ENCODE data around the gene TDRD1. TPM values are rescaled to one million over a fixed set of nuclear protein-coding genes. Genes with fewer than 3 reads are reported as not detected.

The TDRD1 gene
- total RNA-seq, 2 donors from 2014 or later = 0.78 to 0.99 TPM

DNA sequence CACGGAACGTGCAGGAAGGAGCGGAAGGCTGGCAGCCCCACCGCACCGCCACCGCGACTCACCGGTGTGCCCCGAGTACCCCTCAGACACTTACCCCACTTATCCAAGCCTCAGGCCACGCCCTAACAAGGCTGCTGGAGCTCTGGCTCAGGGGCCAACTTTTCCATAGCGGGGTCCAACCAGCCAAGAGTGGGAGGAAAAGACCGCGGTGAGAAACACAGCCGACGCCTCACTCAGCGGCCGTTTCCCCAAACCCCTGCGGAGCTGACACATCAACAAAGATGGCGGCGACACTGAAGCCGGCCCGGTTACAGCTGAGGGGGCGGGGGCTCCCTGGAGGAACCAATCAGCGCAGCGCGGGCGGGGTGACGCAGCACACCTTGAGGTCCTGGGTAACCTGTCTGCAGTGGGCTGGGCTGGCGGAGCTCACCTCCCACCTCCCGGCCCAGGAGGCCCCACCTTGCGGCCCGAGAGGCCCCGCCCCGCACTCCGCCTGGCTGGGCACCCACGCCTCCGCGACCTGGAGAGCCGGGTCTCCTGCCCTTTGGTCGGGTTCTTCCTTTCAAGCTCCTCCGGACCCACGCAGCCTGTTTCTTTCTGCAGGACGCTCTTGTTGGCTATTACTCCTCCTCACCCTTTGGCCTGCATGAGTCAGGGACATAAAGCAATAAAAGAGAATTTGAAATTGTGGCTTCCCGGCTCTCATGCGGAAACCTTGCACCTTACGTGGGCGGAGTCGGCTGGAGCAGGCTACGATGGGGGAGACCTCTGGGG is 5.0 kb upstream of the TDRD1 start, which contains the start of gene CCDC186:
TSS of gene CCDC186 (minus strand) at position 283 of the 774 bp plus-strand sequence. CDS start 10,935 bp downstream, outside the sequence.
- WGBS, 2 donors = 1 to 3% methylated on average over 18 to 49 of the region's 49 CpGs
- no peaks in the 10 kb centered on the region for H3K27me3 ChIP-seq
- H3K4me3 ChIP-seq = peak within 1 kb of the TSS; percentile 64 to 79
- intact Hi-C loops (cut with DNase I) = loop anchor here (10.0 kb wide), 1 partner anchor 71 kb away; no protein-coding TSS in a partner anchor
- peak within 1 kb of the TSS; percentile 86 to 98 (median 95) for H3K27ac ChIP-seq
- no peaks in the 10 kb centered on the region for H3K9me3 ChIP-seq
- ATAC-seq (peak; percentile 99), DNase-seq (peak; percentile 99)
- H3K4me1 ChIP-seq = peaks cover 15% of the 10 kb centered on the region
- peak; percentile 71 to 92 (median 91) for TF ChIP-seq POLR2A (IDR thresholded peaks at IDR 0.05)
- TF ChIP-seq, protein P1, sequence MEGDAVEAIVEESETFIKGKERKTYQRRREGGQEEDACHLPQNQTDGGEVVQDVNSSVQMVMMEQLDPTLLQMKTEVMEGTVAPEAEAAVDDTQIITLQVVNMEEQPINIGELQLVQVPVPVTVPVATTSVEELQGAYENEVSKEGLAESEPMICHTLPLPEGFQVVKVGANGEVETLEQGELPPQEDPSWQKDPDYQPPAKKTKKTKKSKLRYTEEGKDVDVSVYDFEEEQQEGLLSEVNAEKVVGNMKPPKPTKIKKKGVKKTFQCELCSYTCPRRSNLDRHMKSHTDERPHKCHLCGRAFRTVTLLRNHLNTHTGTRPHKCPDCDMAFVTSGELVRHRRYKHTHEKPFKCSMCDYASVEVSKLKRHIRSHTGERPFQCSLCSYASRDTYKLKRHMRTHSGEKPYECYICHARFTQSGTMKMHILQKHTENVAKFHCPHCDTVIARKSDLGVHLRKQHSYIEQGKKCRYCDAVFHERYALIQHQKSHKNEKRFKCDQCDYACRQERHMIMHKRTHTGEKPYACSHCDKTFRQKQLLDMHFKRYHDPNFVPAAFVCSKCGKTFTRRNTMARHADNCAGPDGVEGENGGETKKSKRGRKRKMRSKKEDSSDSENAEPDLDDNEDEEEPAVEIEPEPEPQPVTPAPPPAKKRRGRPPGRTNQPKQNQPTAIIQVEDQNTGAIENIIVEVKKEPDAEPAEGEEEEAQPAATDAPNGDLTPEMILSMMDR (IDR thresholded peaks at IDR 0.05) = no peak
- H3K36me3 ChIP-seq (replicated peaks in 1 of 2; ENCODE audit: insufficient read depth in 1 of 2, low read depth in 2 of 2) = no peaks in the 10 kb centered on the region

- Histone ChIP-seq H3K36me3 (replicated peaks in 1 of 2; ENCODE audit: insufficient read depth in 1 of 2, low read depth in 2 of 2) (no peaks in the 10 kb centered on the region), H3K4me3 (peak overlapping the region; percentile 64 to 79), H3K9me3 (no peaks in the 10 kb centered on the region), H3K27ac (peak overlapping the region; percentile 62 to 98 (median 90)), H3K4me1 (peaks cover 17% of the 10 kb centered on the region), H3K27me3 (no peaks in the 10 kb centered on the region)
- DNase-seq = peak; percentile 59 to 73 (median 64)
- 2 to 3% methylated on average over 11 to 19 of the region's 19 CpGs for WGBS, 2 donors
- no peak for TF ChIP-seq POLR2A (IDR thresholded peaks at IDR 0.05)
- TF ChIP-seq, protein P1 (IDR thresholded peaks at IDR 0.05) = no peak
- peak; percentile 28 for ATAC-seq
- intact Hi-C loops (cut with DNase I) = loop anchor here (10.0 kb wide), 1 partner anchor 70 kb away; no protein-coding TSS in a partner anchor
These were observed 4.4 kb upstream of the TDRD1 start for GRCh38 chr10:114174695-114175188.

DNA sequence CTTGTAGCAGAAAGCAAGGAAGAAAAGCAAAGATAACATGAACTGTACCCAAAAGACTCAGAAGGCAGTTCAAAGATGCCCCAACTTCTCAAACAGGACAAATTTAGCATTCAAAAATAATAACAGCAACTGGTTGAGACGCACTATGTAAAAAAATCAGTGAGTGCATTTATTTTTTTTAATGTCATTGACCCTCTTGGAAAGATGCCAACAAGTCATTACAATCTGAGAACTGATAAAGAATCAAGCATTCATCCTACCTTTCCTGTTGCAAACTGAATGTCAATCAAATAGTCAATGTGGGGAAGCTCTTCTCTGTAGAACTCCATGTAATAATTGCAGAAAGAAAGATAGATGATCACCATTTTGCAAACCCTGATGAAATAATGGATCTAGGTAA is 3.5 kb upstream of the TDRD1 start:
- Histone ChIP-seq H3K36me3 (replicated peaks in 1 of 2; ENCODE audit: insufficient read depth in 1 of 2, low read depth in 2 of 2) (no peaks in the 10 kb centered on the region), H3K27ac (no peak overlapping the region), H3K27me3 (no peaks in the 10 kb centered on the region), H3K4me3 (no peak overlapping the region), H3K4me1 (peaks cover 16% of the 10 kb centered on the region), H3K9me3 (no peaks in the 10 kb centered on the region)
- no peak for TF ChIP-seq POLR2A (IDR thresholded peaks at IDR 0.05)
- TF ChIP-seq, protein P1 (IDR thresholded peaks at IDR 0.05) = no peak
- DNase-seq = no peak
- no peak for ATAC-seq
- WGBS, 2 donors = 63 to 68% methylated on average over 1 of the region's 1 CpG
- intact Hi-C loops (cut with DNase I) = loop anchor here (10.0 kb wide), 1 partner anchor 69 kb away; no protein-coding TSS in a partner anchor

DNA sequence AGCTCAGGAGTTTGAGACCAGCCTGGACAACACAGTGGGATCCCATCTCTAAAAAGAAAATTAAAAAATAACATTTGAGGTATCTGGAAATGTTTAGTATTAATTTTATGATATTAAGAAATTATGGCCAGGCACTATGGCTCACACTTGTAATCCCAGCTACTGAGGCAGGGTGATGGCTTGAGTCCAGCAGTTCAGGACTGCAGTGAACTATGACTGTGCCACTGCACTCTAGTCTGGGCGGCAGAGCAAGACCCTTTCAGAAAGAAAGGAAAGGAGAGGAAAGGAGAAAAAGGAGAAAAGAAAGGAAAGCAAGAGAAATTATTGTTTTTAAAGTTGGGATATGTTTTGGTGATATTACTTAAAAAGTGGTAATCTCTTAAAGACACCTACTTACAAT is 2.6 kb upstream of the TDRD1 start:
- H3K27me3 ChIP-seq = no peaks in the 10 kb centered on the region
- no peak for ATAC-seq
- H3K4me3 ChIP-seq = no peak overlapping the region
- H3K36me3 ChIP-seq (replicated peaks in 1 of 2; ENCODE audit: insufficient read depth in 1 of 2, low read depth in 2 of 2) = no peaks in the 10 kb centered on the region
- peaks cover 14% of the 10 kb centered on the region for H3K4me1 ChIP-seq
- DNase-seq = no peak
- TF ChIP-seq, protein P1 (IDR thresholded peaks at IDR 0.05) = no peak
- TF ChIP-seq POLR2A (IDR thresholded peaks at IDR 0.05) = no peak
- H3K27ac ChIP-seq = no peak overlapping the region
- no peaks in the 10 kb centered on the region for H3K9me3 ChIP-seq
- intact Hi-C loops (cut with DNase I) = loop anchor here (10.0 kb wide), 1 partner anchor 68 kb away; no protein-coding TSS in a partner anchor
- 85 to 97% methylated on average over 1 of the region's 1 CpG for WGBS, 2 donors

All from body of pancreas (tissue), 4 donors.